Neural progenitor cell (in vitro differentiated cells): Measurements from ENCODE around the gene SLC7A9.

Source experiments
- CTCF ChIP-seq: fragments of 200-600 bp; sonication (generic); IDR thresholded peaks from 2 replicates; pipeline ENCODE4 v1.5.1; 2017; ENCODE audit warnings: antibody characterized with exemption, mild to moderate bottlenecking
- EZH2 ChIP-seq: fragments of 200-600 bp; sonication (generic); IDR thresholded peaks from 2 replicates; pipeline ENCODE4 v1.6.1; 2017; ENCODE audit warnings: antibody characterized with exemption, mild to moderate bottlenecking, moderate library complexity
- EZH2phosphoT487 ChIP-seq: fragments of 200-600 bp; sonication (generic); IDR thresholded peaks from 2 replicates; pipeline ENCODE4 v1.6.1; 2017; ENCODE audit warnings: antibody characterized with exemption

- TF ChIP-seq EZH2phosphoT487 (no peak), CTCF (no peak), EZH2 (no peak)
Measured at GRCh38 chr19:32872391-32872790, 2.8 kb upstream of the SLC7A9 start.
